Hematopoietic multipotent progenitor cell treated with erythropoietin and hydrocortisone succinate and interleukin-3 and kit ligand, for 17 days (in vitro differentiated cells): ENCODE results near the gene APEH.
"Not testable (repeated sequence)": the region's sequence is repeated elsewhere in the genome, so short reads cannot be mapped to it uniquely, and the experiment has no call there.

Experiments used
- DNase-seq: peaks from one replicate; pipeline ENCODE4 v3.0.0-alpha.2; 2015; ENCODE audit warnings: low spot score

The APEH gene

DNA sequence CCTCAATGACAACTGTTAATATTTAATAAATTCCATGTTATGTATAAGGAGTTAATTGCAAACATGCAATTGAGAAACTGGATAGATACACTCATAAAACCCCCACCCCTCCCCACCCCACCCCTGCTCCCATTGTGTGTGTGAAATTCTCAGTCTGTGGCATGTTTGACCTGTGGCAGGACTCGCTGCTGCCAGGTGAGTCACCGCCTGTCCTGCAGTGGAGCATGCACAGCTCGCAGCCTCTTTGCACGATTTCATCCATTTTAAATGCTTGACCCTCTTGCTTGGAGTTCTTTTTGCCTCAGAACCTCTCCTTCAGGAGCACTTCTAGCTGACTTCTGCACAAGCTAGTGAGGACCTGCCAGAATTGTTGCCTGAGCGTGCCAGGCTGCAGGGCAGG is 5.3 kb upstream of the APEH start:
- DNase-seq = no peak

DNA sequence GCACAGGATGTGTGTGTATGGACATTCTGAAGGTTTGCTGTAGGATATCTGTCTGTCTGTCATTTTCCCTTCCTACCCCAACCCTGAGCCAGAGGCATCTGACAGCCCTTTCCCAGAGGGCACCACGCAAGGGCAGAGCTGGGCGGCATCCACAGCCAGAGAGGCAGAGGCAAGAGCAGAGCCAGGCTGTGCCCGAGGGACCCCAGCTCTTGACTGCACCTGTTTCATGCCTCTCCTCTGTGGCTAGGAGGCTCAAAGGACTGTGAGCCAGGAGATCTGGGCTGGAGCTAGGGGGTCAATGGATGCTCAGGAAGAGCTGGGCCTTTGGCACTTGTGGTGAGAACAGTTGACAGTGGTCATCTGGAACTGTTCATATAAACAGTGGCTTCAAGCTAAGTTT is 4.8 kb upstream of the APEH start:
- no peak for DNase-seq

- no peak for DNase-seq
Observed at GRCh38 chr3:49670940-49671290, 3.2 kb upstream of the APEH start.

- DNase-seq = peak; percentile 87
Observed at GRCh38 chr3:49671291-49672288, 2.6 kb upstream of the APEH start.

GRCh38 chr3:49673121-49673714 is 933 bp upstream of the APEH start:
- DNase-seq = peak; percentile 92

DNA sequence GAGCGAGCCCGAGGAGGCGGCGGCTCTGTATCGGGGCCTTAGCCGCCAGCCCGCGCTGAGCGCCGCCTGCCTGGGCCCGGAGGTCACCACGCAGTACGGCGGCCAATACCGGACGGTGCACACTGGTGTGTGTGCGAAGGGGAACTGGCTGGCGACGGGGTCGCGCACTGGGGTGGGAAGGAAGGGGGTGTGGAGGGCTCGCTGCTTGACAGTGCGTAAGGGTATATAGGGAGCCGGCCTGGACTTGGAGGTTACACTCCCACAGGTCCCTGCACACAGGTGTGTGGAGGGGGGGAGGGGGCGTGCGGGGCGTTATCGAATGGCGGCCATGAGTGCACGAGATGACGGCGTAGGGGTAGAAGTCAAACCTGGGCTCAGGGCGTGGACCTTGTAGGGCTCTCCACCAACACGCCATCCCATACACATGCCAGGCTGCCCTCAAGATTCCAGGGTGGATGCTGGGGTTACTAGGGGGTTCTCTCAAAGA is 389 bp downstream of the APEH start:
- no peak for DNase-seq

DNA sequence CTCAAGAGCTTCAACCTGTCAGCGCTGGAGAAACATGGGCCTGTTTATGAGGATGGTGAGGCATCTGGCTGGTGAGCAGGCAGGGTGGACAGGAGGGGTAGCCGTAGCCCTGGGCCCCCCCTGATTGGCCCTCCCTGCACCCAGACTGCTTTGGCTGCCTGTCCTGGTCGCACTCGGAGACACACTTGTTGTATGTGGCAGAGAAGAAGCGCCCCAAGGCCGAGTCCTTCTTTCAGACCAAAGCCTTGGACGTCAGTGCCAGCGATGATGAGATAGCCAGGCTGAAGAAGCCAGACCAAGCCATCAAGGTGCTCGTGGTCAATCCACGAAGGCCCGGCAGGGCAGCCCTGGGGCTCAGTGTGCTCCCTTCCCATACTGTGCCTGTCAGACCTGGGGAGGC is 1.8 kb downstream of the APEH start:
- DNase-seq = no peak

GRCh38 chr3:49680493-49681231 is 6.5 kb downstream of the APEH start:
- DNase-seq = no peak

DNA sequence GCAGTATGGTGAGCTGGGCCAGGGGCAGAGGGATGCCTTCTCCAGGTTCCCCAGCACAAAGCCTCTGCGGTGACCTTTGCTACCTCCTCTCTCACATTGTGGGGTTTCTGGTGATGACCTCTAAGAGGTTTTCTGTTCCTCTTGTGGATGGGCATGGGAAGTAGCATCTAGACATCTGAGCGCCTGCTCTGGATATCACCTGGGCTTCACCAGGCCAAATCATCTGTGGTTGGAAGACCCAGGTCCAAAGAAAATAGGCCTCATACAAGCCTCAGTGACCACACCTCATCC is 7.0 kb downstream of the APEH start:
- DNase-seq = no peak

GRCh38 chr3:49681543-49681942 is 7.4 kb downstream of the APEH start:
- DNase-seq = no peak

DNA sequence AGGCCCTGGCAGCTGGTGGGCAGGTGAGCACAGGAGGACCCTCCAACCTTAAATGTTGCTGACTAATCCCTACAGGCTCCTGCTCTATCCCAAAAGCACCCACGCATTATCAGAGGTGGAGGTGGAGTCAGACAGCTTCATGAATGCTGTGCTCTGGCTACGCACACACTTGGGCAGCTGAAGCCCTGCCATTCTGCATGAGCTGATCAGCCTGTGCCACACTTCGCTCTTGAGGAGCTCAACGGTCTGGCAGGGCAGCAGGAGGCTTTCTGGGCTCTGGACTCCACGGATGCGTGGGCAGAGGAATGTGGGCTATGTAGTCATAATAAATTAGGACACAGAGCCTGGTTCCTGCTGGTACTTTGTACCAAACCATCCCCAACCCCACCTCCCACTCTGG is 9.0 kb downstream of the APEH start:
- DNase-seq = no peak

DNA sequence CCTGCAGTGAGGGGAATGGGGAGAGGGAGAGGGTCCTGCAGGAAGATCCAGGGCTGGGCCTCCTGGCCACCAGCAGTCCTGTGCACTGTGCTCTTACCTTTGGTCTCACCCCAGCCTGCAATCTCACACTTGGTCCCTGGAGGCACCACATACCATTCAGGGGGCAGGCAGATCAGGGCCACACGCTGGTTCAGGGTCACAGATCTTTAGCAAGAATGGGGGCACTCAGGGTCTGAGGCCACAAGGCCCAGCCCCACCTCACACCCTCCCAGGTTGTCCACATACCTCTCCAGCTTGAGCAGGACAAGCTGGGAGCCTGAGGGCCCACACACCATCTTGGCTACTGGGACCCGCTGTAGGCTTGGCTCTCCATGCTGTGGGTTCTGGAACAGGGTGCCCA is 10.3 kb downstream of the APEH start:
- not testable (repeated sequence) for DNase-seq

- not testable (repeated sequence) for DNase-seq
Observed at GRCh38 chr3:49685103-49685502, 11.0 kb downstream of the APEH start.

DNA sequence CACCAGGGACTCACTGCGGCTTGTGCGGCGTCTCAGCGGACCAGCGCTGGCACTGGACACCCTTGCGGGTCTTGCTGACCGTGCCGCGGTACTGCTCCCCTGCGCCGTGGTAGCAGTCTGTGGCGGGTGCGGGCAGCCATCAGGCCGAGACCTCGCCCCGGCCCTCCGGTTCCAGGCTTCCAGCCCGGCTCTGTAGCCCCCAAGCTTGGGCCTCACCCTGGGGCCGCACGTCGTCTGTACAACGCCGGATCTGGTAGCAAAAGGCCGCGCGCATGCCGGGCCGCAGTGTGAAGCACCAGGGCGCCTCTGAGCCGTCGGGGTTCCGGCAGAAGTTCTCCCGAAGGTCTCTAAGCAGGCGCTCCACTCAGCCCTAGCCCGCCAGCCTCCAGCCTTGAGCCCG is 11.7 kb downstream of the APEH start:
- not testable (repeated sequence) for DNase-seq

DNA sequence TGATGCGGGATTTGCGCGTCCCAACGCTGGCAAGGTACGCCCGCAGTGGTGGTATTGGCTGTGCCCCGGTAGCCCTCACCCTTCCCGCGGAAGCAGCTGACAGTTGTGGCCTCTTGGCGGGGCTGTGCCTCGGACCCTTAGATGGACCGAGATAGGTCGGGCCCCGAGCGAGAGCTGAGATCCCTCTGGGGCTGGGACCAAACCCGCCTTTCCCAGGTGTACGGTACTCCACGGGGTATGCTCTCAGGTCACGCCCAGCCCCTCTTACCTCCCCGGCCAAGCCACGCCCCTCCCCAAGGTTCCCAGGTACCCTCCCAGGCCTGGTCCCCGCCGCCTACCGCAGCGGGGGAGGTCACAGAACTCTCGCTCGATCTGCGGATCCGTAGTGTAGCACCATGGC is 12.2 kb downstream of the APEH start:
- peak; percentile 55 for DNase-seq

DNA sequence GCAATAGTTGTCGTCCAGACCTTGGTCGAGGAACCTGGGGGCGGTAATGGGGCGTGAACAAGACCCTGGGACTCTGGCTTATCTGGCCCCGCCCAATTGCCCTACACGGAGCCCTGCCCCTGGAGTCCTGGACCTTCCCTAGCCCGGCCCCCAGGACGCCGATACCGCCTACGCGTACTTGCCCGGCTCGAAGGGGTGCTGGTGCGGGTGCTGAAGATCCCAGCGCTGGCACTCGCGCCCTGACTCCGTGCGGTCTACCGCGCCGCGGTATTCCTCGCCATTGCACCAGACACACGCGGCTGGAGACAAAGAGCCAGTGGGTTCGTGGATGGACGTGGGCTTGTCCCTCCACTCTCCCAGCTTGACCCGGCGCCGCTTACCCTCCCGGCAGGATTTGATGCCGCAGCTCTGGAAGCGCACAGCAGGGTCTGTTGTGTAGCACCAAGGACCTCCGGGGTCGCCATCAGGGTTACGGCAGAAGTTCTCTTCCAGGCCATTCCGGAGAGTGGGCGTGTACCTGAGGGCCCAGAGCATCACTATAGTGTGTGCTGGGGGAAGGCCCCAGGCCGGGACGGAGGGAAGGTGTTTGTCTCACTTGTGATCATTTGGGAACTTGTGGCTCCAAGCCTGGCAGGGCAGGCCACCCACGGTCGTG is 12.7 kb downstream of the APEH start:
- DNase-seq = peak; percentile 85

- not testable (repeated sequence) for DNase-seq
Observed at GRCh38 chr3:49687424-49687795, 13.3 kb downstream of the APEH start.

DNA sequence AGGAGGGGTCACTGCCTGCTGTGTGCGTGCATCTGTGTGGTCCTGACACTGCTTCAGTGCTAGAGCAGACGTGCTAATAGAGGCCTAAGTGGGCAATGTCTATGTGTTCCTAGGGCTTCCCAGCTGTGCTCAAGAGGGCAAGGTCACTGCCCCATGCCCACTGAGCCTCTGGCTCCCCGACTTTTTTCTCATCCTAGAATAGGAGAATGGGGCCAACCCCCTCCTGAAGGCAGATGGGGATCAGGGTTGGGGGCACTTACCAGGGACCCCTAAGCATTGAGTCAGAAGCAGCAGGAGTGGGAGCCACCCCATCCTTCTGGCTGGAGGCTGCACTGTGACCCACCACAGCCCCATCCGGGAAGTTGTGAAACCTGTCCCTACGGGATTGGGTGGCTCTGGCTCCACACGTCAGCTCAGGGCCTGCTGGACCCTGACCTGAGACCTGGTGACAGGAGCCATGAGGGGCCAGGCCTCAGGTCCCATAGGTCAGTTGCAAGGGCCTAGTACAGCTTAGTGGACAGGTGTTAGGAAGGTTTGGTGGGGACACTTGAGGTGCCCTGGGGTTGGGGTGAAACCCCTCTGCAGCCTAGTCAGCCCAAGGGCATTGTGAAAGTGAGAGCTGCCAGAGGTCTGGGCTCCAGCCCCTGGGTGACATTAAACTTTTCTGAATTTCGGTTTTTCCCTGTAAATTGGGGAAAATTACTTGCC is 14.3 kb downstream of the APEH start:
- peak; percentile 34 for DNase-seq

GRCh38 chr3:49689046-49689907 is 15.1 kb downstream of the APEH start, which contains the start of the genes MST1 and RNF123:
Gene MST1 (minus strand): TSS chr3:49689474. CDS start chr3:49688691, 783 bp downstream.
Gene RNF123 (plus strand): TSS chr3:49689557. CDS start chr3:49691166, 1,609 bp downstream.
- peak; percentile 91 for DNase-seq

- peak; percentile 26 for DNase-seq
Observed at GRCh38 chr3:49689908-49690624, 15.9 kb downstream of the APEH start.
